Measurements from ENCODE around the gene C1QL1.

DNA sequence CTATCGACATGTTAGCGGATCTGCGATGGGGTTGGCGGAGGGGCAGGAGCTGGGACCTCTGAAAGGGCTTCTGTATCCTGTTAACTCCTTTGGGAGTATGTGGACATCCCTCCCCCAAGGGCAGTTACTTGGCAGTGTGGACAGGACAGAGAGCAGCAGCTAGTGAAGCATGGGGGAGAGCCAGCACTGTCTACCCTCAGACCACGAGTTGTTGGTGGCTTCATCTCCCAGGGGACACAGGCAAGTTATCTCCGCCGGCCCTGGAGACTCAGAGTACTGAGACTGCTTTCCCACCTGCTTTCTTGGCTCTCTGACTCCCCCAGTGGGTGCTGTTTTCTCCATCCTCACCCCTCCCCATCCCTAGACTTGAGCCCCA lies 47.5 kb downstream of the C1QL1 start:
- TF ChIP-seq, protein P1, sequence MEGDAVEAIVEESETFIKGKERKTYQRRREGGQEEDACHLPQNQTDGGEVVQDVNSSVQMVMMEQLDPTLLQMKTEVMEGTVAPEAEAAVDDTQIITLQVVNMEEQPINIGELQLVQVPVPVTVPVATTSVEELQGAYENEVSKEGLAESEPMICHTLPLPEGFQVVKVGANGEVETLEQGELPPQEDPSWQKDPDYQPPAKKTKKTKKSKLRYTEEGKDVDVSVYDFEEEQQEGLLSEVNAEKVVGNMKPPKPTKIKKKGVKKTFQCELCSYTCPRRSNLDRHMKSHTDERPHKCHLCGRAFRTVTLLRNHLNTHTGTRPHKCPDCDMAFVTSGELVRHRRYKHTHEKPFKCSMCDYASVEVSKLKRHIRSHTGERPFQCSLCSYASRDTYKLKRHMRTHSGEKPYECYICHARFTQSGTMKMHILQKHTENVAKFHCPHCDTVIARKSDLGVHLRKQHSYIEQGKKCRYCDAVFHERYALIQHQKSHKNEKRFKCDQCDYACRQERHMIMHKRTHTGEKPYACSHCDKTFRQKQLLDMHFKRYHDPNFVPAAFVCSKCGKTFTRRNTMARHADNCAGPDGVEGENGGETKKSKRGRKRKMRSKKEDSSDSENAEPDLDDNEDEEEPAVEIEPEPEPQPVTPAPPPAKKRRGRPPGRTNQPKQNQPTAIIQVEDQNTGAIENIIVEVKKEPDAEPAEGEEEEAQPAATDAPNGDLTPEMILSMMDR (IDR thresholded peaks at IDR 0.05), result no peak
- TF ChIP-seq POLR2A (IDR thresholded peaks at IDR 0.05), result no peak

Measured in body of pancreas (tissue), 4 donors.